Spleen (tissue), 11 donors: ENCODE measurements around the gene ATXN3L. TPM values are rescaled to one million over a fixed set of nuclear protein-coding genes. Genes with fewer than 3 reads are reported as not detected.
A peak's percentile ranks its signal among the peaks of the same experiment; 100 is the strongest.
"Not testable (repeated sequence)": the region's sequence is repeated elsewhere in the genome, so short reads cannot be mapped to it uniquely, and the experiment has no call there.

Experiments
- DNase-seq: peaks from one replicate; pipeline ENCODE4 v3.0.0-alpha.2; 2020
- H3K27ac ChIP-seq, 8 donors: fragments of 200-600 bp; sonication (generic) in 7 of 8; 1 replicate in 4 of 8; 2 replicates in 4 of 8; pipeline versions ENCODE4 v1.5.0 to v1.8.0; 2016 to 2021; ENCODE audit warnings: inconsistent platforms in 4 of 8, mild to moderate bottlenecking in 4 of 8, moderate library complexity in 1 of 8
- H3K27me3 ChIP-seq, 7 donors: fragments of 200-600 bp; sonication (generic) in 6 of 7; replicated peaks in 1 of 7; 1 replicate in 4 of 7; 2 replicates in 3 of 7; pipeline versions ENCODE4 v1.5.0 to v1.8.0; 2016 to 2021; ENCODE audit warnings: inconsistent platforms in 3 of 7, mild to moderate bottlenecking in 1 of 7
- H3K36me3 ChIP-seq, 6 donors: fragments of 200-600 bp; sonication (generic) in 5 of 6; 1 replicate in 4 of 6; 2 replicates in 2 of 6; pipeline versions ENCODE4 v1.5.0 to v1.8.0; 2016 to 2021; ENCODE audit warnings: inconsistent platforms in 2 of 6
- H3K4me1 ChIP-seq, 6 donors: fragments of 200-600 bp; sonication (generic) in 5 of 6; 1 replicate in 3 of 6; 2 replicates in 3 of 6; pipeline versions ENCODE4 v1.5.0 to v1.8.0; 2016 to 2021; ENCODE audit warnings: inconsistent platforms in 3 of 6
- H3K4me3 ChIP-seq, 8 donors: fragments of 200-600 bp; sonication (generic) in 7 of 8; 1 replicate in 4 of 8; 2 replicates in 4 of 8; pipeline versions ENCODE4 v1.5.0 to v1.8.0; 2016 to 2021; ENCODE audit warnings: inconsistent platforms in 4 of 8, mild to moderate bottlenecking in 4 of 8, moderate library complexity in 2 of 8
- H3K9me3 ChIP-seq, 8 donors: fragments of 200-600 bp; sonication (generic) in 7 of 8; 1 replicate in 4 of 8; 2 replicates in 4 of 8; pipeline versions ENCODE4 v1.5.0 to v1.8.0; 2016 to 2021; ENCODE audit warnings: inconsistent platforms in 4 of 8
- POLR2A ChIP-seq, 3 donors: fragments of 450-650 bp; IDR thresholded peaks; one replicate each; pipeline ENCODE4 v1.5.1; 2017; ENCODE audit warnings: antibody characterized with exemption in 3 of 3, mild to moderate bottlenecking in 1 of 3
- POLR2AphosphoS5 ChIP-seq, 3 donors: sonication (generic); formaldehyde crosslinking; IDR thresholded peaks; one replicate each; pipeline ENCODE4 v1.5.1; 2017; ENCODE audit warnings: antibody characterized with exemption in 3 of 3
- WGBS, 5 donors: extraction: QIAGEN DNeasy Blood & Tissue Kit in 3 of 5; methylation state at CpG; one replicate each; pipeline versions ENCODE4 v1.1.5 to v1.1.7; 2013 to 2018; 5-methylcytosine and 5-hydroxymethylcytosine counted together
- intact Hi-C: fragments of 100-400 bp; cut with DNase I; formaldehyde crosslinking; loops from one replicate; pipeline ENCODE4 v1.15.0; 2023; ENCODE audit warnings: low total_unique reads
- polyA plus RNA-seq, 3 donors: library from polyadenylated mRNA; stranded (reverse); fragments of 200-250 nt; gene quantifications; one replicate each; pipeline ENCODE4 v1.2.1, GENCODE V29; 2013
- total RNA-seq, 7 donors: library from RNA; depleted of rRNA in 3 of 7; stranded (reverse); fragments of >200 nt in 3 of 7; fragmentation: NEBNext Ultra II Directional in 4 of 7; extraction: Animal tissue kit (Norgen Biotek cat#: 25700) in 4 of 7; gene quantifications; one replicate each; pipeline versions ENCODE4 v1.1.0 to v1.2.1, GENCODE V29; 2016 to 2021
- TF ChIP-seq, protein P1 (sequence below), 11 experiments: fragments of 200-600 bp in 7 of 11; fragments of 450-650 bp in 4 of 11; sonication (generic) in 4 of 11; IDR thresholded peaks in 8 of 11; conservative IDR thresholded peaks in 3 of 11; 1 replicate in 7 of 11; 2 replicates in 4 of 11; pipeline versions ENCODE4 v1.4.0 to v1.8.0; 2016 to 2021; ENCODE audit warnings: antibody characterized with exemption in 11 of 11, inconsistent platforms in 4 of 11, mild to moderate bottlenecking in 1 of 11
- donor health status: healthy with polysubstance abuse.
- donor health status: DM: no; HTN: no; CAD: no; lungs with moderate emphysema.
- donor health status: DM: no; HTN: no; CAD: no.
- donor health status: Bipolar disorder and iron deficiency.
- donor health status: healthy.
- donor health status: DM: no; HTN: no; CAD: no.
- donor health status: DM: yes; HTN: yes; CAD: no.

Gene ATXN3L
- total and polyA plus RNA-seq, 10 donors = not detected

GRCh38 chrX:13307041-13307440, 12.8 kb downstream of the ATXN3L start:
- 85 to 100% (median 92%) methylated on average over 2 of the region's 2 CpGs for WGBS, 5 donors
- H3K9me3 ChIP-seq = no peaks in the 10 kb centered on the region
- no peak overlapping the region for H3K27ac ChIP-seq
- no peaks in the 10 kb centered on the region for H3K27me3 ChIP-seq
- intact Hi-C loops = no loop called here
- H3K4me3 ChIP-seq = no peak overlapping the region
- no peak for DNase-seq
- TF ChIP-seq POLR2AphosphoS5 (IDR thresholded peaks at IDR 0.05) (no peak), POLR2A (IDR thresholded peaks at IDR 0.05) (no peak)
- TF ChIP-seq, protein P1, sequence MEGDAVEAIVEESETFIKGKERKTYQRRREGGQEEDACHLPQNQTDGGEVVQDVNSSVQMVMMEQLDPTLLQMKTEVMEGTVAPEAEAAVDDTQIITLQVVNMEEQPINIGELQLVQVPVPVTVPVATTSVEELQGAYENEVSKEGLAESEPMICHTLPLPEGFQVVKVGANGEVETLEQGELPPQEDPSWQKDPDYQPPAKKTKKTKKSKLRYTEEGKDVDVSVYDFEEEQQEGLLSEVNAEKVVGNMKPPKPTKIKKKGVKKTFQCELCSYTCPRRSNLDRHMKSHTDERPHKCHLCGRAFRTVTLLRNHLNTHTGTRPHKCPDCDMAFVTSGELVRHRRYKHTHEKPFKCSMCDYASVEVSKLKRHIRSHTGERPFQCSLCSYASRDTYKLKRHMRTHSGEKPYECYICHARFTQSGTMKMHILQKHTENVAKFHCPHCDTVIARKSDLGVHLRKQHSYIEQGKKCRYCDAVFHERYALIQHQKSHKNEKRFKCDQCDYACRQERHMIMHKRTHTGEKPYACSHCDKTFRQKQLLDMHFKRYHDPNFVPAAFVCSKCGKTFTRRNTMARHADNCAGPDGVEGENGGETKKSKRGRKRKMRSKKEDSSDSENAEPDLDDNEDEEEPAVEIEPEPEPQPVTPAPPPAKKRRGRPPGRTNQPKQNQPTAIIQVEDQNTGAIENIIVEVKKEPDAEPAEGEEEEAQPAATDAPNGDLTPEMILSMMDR (IDR thresholded peaks at IDR 0.05 in 8 of 11, conservative IDR thresholded peaks at IDR 0.05 in 3 of 11) = no peak
- H3K4me1 ChIP-seq = no peaks in the 10 kb centered on the region
- H3K36me3 ChIP-seq = no peaks in the 10 kb centered on the region

DNA sequence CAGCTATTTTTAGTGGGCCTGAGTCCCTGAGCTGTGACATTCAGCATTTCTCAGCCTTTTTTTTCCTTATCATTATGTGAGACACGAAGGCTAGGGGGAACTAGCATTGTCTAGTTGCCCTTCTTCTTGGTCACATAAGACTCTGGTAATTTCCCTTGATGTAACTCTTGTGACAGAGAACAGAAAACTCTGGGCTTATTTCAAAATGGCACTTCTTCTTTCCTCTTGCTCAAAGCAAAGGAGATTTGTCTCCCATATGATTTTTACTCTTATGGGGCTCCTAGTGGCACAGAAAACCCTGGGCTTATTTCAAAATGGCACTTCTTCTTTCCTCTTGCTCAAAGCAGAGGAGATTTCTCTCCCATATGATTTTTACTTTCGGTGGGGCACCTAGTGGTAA, 14.7 kb downstream of the ATXN3L start:
- intact Hi-C loops = no loop called here
- WGBS, 5 donors = 38 to 80% (median 47%) methylated on average over 2 of the region's 2 CpGs
- DNase-seq = no peak
- Histone ChIP-seq H3K9me3 (no peaks in the 10 kb centered on the region), H3K4me3 (no peak overlapping the region), H3K4me1 (no peaks in the 10 kb centered on the region), H3K27ac (peak overlapping the region in 5 of 8 donors; percentile 18 to 69 (median 33)), H3K27me3 (no peaks in the 10 kb centered on the region), H3K36me3 (no peaks in the 10 kb centered on the region)
- TF ChIP-seq POLR2AphosphoS5 (IDR thresholded peaks at IDR 0.05) = no peak
- TF ChIP-seq, protein P1 (IDR thresholded peaks at IDR 0.05 in 8 of 11, conservative IDR thresholded peaks at IDR 0.05 in 3 of 11) = no peak

DNA sequence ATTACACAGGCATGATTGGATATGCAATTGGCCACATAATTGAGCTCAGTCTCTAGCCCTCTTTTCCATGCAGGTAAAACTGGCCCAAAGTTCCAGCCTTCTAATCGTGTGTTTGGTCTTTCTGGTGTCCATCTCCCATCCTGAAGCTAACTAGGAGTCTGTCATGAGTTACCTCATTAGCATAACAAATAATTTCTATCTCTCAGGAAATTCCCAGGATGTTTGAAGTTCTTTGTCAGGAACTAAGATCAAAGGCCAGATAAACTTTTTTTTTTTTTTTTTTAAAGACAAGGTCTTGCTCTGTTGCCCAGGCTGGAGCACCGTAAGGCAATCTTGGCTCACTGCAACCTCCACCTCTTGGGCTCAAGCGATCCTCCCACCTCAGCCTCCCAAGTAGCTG, 15.8 kb downstream of the ATXN3L start:
- H3K36me3 ChIP-seq = no peaks in the 10 kb centered on the region
- TF ChIP-seq, protein P1 (IDR thresholded peaks at IDR 0.05 in 8 of 11, conservative IDR thresholded peaks at IDR 0.05 in 3 of 11) = no peak
- TF ChIP-seq POLR2A (IDR thresholded peaks at IDR 0.05) (no peak), POLR2AphosphoS5 (IDR thresholded peaks at IDR 0.05) (no peak)
- H3K9me3 ChIP-seq = no peaks in the 10 kb centered on the region
- no peak overlapping the region for H3K4me3 ChIP-seq
- intact Hi-C loops = no loop called here
- H3K4me1 ChIP-seq = no peaks in the 10 kb centered on the region
- WGBS, 5 donors = 69 to 89% (median 78%) methylated on average over 3 of the region's 3 CpGs
- H3K27me3 ChIP-seq = no peaks in the 10 kb centered on the region
- DNase-seq = no peak
- H3K27ac ChIP-seq = peak overlapping the region in 1 of 8 donors; percentile 69

DNA sequence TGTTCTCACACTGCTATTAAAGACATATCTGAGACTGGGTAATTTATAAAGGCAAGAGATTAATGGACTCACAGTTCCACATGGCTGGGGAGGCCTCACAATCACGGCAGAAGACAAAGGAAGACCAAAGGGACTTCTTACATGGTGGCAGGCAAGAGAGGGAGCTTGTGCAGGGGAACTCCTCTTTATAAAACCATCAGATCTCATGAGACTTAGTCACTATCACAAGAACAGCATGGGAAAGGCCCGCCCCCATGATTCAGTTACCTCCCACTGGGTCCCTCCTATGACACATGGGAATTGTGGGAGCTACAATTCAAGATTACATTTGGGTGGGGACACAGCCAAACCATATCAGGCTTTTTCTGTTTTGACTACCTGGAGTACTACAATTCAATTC, 16.6 kb downstream of the ATXN3L start:
- H3K27ac ChIP-seq, H3K27me3 ChIP-seq, H3K4me3 ChIP-seq, H3K36me3 ChIP-seq, DNase-seq, intact Hi-C loops, H3K4me1 ChIP-seq, H3K9me3 ChIP-seq: not testable (repeated sequence)
- WGBS, 5 donors = 56 to 100% (median 82%) methylated on average over 2 of the region's 2 CpGs

DNA sequence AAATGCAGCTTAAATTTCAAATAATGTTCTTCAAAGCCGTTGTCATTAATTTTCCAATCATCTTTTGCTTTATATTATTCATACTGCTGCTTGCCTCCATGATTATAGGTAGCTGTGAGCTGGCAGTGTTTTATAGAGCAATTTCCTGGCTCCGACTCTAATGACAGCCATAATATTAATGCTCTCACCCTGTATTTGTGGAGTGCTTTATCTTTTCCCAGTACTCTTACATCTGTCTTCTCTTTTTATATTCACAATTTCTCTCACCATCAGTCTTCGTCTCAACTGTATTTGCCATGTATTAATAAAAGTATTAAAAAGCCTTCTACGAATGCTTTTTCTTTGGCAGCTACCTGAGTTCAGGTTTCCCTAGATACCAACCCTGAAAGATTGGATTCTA, 21.0 kb downstream of the ATXN3L start:
- 81 to 97% (median 92%) methylated on average over 4 of the region's 4 CpGs for WGBS, 5 donors
- H3K27me3 ChIP-seq = peaks cover 0 to 5% (median 0%) of the 10 kb centered on the region in 7 donors
- intact Hi-C loops = no loop called here
- H3K9me3 ChIP-seq = no peaks in the 10 kb centered on the region
- no peak overlapping the region for H3K27ac ChIP-seq
- H3K4me3 ChIP-seq = no peak overlapping the region
- no peaks in the 10 kb centered on the region for H3K36me3 ChIP-seq
- no peak for DNase-seq
- TF ChIP-seq POLR2A (IDR thresholded peaks at IDR 0.05) (no peak), POLR2AphosphoS5 (IDR thresholded peaks at IDR 0.05) (no peak)
- TF ChIP-seq, protein P1 (IDR thresholded peaks at IDR 0.05 in 8 of 11, conservative IDR thresholded peaks at IDR 0.05 in 3 of 11) = no peak
- no peaks in the 10 kb centered on the region for H3K4me1 ChIP-seq
